GM19023 (cell line): Measurements from ENCODE around the gene ITPKB.
"Not testable (repeated sequence)": the region's sequence is repeated elsewhere in the genome, so short reads cannot be mapped to it uniquely, and the experiment has no call there.

Experiments
- ATAC-seq: cut with Tn5 transposase; IDR thresholded peaks from one replicate; pipeline ENCODE4 v1.9.1; 2021; ENCODE audit warnings: mild to moderate bottlenecking, moderate library complexity; ENCODE audit not compliant: unreplicated experiment

ITPKB gene

GRCh38 chr1:226641671-226642231 is 97.3 kb downstream of the ITPKB start:
- ATAC-seq: no peak

- ATAC-seq: no peak
Measured at GRCh38 chr1:226640321-226641136, 98.6 kb downstream of the ITPKB start.

GRCh38 chr1:226639631-226640061 is 99.4 kb downstream of the ITPKB start:
- ATAC-seq: no peak

GRCh38 chr1:226639206-226639605 is 99.9 kb downstream of the ITPKB start:
- ATAC-seq: not testable (repeated sequence)

DNA sequence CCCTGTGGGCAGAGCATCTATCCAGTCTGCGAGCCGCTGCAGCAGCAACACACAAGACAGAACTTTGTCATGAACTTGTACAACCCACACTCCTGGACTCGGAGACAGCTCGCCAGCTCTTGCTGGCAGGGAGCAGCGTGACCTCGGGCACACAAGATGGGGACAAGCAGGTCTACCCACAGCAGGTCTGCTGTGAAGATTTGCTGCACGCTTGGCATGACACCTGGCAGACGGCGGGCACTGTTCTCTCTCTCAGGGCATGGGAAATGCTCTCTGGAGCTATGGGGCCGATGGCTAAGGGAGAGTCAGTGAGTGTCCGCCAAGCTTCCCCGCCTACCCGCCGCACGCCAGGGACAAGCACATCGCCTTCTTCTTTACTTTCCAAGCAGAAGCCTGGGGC is 100.5 kb downstream of the ITPKB start:
- ATAC-seq: no peak

GRCh38 chr1:226638001-226638601 is 101.0 kb downstream of the ITPKB start:
- ATAC-seq: no peak

DNA sequence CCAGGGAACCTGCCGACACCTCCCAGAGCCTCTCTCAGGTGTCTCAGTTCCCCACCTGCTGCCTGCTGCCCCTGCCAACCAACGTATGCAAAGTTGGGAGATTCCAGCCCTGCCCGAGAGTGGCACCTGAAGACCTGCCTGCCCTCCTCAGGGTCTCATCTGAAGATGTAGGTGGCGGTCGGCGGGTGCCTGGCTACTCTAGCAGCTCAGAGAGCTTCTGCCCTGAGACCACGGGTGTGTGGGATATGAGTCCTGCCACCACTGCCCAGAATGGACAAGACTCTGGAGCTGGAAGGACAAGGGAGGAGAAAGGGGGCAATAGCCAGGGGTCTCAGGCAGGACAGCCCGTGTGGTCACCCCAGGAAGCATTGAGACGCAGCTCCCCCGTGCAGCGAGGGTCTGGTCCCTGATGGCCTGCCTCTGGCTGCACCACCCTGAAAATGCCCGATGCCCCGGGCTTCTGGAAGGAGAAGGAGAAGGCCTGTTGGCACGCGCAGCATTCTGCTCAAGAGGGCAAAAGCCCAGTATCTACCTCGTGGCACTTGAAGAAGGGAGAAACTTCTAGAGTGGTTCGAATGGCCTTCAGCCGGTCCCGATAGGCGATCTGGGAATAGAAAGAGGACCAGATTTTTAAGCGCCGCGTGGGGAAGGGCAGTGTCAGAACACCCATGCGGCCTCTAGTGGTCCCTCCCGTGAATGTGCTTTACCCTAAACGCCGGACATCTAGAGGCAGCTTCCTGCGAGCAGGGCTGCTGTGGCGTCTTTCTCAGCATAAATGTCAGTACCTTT is 101.7 kb downstream of the ITPKB start:
- no peak for ATAC-seq

DNA sequence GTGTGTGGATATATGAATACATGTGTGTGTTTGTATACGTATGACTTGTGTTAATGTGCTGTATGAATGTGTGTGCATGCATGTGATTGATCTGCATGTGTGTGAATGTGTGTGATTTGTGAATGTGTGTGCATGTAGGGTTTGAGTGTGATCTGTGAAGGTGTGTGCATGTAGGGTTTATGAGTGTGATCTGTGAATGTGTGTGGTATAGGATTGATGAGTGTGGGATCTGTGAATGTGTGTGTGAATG is 102.3 kb downstream of the ITPKB start:
- no peak for ATAC-seq

GRCh38 chr1:226635456-226635941 is 103.6 kb downstream of the ITPKB start:
- no peak for ATAC-seq

GRCh38 chr1:226634611-226635246 is 104.4 kb downstream of the ITPKB start:
- ATAC-seq: no peak

GRCh38 chr1:226634166-226634588 is 104.9 kb downstream of the ITPKB start:
- ATAC-seq: peak; percentile 85

GRCh38 chr1:226633541-226634165 is 105.4 kb downstream of the ITPKB start:
- ATAC-seq: no peak

- ATAC-seq: no peak
Measured at GRCh38 chr1:226632922-226633351, 106.1 kb downstream of the ITPKB start.

DNA sequence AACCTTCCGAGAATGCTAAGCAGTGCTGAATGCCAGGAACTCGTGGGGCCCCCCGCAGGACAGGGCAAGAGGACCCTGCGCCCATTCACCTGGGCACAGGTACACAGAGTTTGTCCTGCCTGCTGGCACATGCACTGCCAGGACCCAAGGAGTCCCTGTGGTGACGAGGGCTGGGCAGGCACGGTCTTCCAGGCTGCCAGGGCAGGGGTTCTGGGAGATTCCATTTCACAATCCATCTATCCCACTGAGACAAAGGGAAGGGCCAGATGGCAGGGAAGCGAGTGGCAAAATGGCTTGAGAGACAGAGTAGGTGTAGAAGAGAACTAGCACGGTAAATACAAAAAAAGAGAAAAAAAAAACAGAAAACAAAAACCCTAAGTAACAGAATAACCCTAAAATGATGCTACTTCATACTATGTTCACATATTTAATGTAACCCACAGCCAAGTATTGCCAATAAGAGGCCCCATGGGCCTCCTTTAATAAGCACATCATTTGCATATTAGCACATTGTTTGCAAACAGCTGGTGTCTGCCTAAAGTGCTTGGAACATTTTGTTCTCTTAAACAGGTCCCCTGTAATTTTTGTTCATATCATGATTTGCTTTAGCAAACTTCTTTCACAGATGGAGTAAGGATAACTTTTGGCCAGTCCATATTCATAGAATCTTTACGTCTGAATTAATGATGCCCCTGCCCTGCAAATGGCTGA is 106.8 kb downstream of the ITPKB start:
- ATAC-seq: no peak

GRCh38 chr1:226631229-226632000 is 107.7 kb downstream of the ITPKB start:
- ATAC-seq: no peak

DNA sequence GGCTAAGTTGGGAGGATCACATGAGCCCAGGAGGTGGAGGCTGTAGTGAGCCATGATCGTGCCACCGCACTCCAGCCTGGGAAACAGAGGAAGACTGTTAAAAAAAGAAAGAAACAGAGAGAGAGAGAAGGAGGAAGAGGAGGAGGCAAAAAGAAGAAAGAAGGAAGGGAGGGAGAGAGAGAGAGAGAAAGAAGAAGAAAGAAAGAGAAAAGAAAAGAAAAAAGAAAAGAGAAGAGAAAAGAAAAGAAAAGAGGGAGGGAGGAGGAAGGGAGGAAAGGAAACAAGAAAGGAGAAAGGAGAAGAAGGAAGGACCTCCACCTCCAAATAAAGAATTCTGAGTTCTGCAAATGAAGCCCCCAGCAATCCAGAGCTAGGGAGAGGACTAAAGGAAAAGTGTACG is 108.5 kb downstream of the ITPKB start:
- ATAC-seq: no peak

DNA sequence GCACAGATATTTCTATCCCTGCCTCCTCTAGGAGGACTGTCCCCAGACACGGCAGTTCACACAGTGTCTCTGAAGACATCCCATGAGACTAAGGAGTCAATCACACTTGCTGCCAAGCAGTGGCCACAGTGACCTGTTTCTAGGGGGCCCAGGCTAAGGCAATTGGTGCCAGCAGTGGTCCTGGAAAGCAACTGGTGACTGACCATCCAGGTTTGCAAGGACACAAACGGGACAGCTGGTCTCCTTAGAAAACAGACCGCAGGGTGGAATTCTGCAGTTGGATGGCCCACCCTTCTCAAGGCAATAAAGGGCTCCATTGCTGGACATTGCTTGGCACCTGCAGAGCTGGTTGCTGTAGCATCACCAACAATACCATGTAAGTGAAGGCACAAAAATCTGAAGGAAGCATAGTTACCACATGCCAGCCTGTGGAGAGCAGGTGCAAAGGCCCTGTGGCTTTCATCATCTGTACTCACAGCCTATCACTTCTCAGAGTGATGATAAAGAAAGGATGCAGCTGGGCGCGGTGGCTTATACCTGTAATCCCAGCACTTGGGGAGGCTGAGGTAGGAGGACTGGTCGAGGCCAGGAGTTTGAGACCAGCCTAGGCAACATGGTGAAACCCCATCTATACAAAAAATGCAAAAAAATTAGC is 109.1 kb downstream of the ITPKB start:
- no peak for ATAC-seq

GRCh38 chr1:226629210-226629895 is 109.7 kb downstream of the ITPKB start:
- ATAC-seq: no peak
